GM19467 (cell line): ENCODE measurements around the gene CELF1.

ENCODE experiments used
- ATAC-seq: cut with Tn5 transposase; IDR thresholded peaks from one replicate; pipeline ENCODE4 v1.9.1; 2021; ENCODE audit warnings: mild to moderate bottlenecking, moderate library complexity; ENCODE audit not compliant: unreplicated experiment

The CELF1 gene

GRCh38 chr11:47451990-47452389 is 100.9 kb downstream of the CELF1 start:
- ATAC-seq, result no peak

DNA sequence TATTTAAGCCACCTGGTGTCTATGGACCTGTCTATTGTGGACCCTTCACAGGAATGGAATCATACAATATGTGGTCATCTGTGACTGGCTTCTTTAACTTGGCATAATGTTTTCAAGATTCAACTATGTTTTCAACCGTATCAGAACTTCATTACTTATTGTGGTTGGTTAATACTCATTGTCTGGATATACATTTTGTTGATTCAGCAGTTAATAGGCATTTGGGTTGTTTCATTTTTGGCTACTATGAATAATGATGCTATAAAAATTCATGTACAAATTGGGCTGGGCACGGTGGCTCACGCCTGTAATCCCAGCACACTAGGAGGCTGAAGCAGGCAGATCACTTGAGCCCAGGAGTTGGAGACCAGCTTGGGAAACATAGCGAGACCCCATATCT is 101.5 kb downstream of the CELF1 start:
- no peak for ATAC-seq

GRCh38 chr11:47449541-47449940 is 103.4 kb downstream of the CELF1 start:
- no peak for ATAC-seq

- no peak for ATAC-seq
Measured at GRCh38 chr11:47448566-47449427, 104.1 kb downstream of the CELF1 start, which contains the start of gene RAPSN. Gene RAPSN (minus strand): TSS chr11:47449136. CDS start chr11:47448964, 172 bp downstream.

- ATAC-seq, result no peak
Measured at GRCh38 chr11:47447906-47448305, 105.0 kb downstream of the CELF1 start.

- ATAC-seq, result no peak
Measured at GRCh38 chr11:47446833-47447232, 106.1 kb downstream of the CELF1 start.

GRCh38 chr11:47445840-47446239 is 107.1 kb downstream of the CELF1 start:
- no peak for ATAC-seq

DNA sequence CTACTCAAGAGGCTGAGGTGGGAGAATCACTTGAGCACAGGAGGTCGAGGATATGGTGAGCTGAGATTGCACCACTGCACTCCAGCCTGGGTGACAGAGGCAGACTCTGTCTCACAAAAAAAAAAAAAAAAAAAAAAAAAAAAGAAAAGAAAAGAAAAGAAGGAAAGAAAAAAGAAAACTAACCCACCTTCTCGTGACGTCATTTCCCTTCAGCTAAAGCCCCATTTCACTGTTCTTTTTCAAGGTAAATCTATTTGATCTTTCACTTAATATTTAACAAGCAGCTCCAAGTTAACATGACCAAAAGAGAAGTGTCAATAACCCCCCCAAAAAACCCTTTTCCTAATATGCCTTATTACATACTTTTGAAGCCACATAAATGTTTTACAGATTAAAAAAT is 109.1 kb downstream of the CELF1 start:
- ATAC-seq, result no peak

DNA sequence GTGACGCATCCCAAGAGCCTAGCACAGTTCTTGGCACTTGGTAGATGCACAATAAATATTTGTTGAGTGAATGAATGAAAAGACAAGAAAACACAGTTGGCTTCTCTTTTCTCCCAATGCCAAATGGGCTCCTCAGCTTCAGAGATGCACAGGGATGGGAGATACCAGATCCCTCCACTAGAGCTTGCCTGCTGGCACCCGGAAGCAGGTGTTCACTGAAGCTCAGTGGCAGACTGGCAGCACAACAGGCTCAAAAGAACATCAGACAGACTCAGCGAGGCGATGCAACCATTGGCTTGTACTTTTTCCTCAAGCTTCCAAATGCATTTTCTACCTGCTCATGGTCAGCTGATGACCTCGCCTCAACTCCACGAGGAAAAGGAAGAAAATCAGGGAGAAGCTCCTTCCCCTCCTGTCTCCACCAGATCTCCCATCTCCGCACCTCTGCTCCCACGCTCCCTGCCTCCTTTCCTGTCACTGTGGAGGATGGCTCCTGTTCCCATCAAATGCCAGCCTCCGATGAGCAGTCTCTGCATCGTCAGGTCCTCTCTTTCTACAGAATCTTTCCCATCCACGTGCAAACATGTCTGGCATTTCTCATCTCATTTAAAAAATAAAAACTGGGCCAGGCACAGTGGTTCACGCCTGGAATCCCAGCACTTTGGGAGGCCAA is 109.8 kb downstream of the CELF1 start:
- ATAC-seq, result no peak

DNA sequence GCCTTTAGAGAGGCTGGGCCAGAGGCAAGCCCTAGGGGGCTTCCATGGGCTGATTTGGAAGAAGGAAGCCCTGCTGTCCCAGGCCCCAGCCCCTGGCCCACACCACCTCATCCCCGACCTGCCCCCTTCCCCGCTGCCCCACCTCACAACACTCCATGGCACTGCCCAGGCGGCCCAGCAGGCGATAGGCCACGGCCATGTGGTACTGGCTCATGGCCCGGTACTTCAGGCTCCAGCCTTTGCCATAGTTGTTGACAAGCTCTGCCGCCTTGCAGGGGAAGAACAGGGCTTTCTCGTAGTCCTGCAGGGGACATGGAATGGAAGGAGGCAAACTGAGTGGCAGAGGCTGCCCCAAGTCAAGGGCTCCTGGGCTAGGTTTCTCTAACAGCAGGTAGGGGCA is 110.4 kb downstream of the CELF1 start:
- ATAC-seq, result no peak

GRCh38 chr11:47441421-47441820 is 111.5 kb downstream of the CELF1 start:
- no peak for ATAC-seq

DNA sequence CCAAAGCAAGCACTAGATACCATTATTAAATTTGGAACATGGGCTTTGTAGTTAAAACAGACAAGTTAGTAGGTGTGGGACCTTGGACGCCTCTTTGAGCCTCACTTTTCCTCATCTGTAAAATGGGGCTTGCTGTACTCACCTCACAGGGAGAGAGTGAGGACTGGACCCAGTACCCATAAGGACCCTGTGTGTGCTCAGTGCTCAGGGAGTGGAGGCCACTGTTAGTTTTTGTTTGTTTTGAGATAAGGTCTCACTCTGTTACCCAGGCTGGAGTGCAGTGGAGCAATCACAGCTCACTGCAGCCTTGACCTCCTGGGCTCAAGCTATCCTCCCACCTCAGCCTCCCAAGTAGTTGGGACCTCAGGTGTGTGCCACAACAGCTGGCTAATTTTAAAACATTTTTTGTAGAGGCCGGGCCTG is 112.9 kb downstream of the CELF1 start:
- no peak for ATAC-seq

GRCh38 chr11:47438721-47439120 is 114.2 kb downstream of the CELF1 start:
- no peak for ATAC-seq

DNA sequence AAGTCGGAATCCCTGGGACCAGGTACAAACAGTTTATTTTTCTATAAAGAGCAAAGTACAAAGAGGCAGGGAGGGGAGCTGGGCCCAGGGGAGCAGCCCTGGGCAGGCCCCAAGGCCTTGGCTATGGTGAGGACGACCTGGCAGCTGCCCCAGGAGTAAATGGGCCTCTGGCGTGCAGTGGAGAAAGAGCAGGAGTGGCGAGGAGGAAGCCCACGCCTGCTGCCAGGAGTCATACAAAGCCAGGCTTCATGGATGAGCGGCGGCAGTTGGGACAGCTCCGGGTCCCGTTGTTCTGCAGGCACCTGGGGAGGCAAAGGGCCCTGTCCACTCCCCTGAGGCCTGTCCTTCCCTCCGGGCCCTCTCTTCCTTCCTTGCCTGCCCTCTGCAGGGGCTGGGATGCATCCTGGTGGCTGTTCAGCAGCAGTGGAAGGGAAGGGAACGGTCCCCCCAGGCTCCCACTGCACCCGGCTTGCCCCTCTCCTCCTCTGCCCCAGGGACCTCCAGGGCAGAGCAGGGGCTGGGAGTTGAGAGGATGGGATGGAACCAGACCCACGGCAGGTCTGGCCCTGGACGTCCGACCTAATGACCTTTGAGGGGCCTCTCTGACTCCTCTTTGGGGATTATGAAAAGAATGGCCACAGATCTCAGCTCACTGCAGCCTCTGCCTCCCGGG is 115.0 kb downstream of the CELF1 start:
- no peak for ATAC-seq

DNA sequence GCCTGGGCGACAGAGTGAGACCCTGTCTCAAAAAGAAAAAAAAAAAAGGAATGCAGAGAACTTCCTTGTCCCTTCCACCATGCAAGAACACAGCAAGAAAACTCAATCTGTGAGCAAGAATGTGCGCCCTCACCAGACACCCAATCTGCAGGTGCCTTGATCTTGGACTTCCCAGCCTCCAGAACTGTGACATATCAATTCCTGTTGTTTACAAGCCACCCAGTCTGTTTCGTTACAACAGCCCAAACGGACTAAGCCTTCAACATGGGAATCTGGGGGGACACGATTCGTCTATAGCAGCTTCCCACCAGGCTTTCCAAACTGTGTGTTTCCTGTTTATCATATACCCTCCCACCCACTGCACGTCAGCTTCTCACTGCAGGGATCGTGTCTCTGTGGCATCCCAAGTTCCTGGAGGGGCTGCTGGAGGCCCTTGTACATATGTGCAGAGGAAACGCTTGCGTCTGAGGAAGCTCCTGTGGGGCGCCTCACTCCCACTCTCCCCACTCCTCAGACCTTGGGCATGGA is 115.7 kb downstream of the CELF1 start:
- no peak for ATAC-seq

GRCh38 chr11:47436726-47437125 is 116.2 kb downstream of the CELF1 start:
- ATAC-seq, result no peak

- no peak for ATAC-seq
Measured at GRCh38 chr11:47435687-47436086, 117.2 kb downstream of the CELF1 start.

DNA sequence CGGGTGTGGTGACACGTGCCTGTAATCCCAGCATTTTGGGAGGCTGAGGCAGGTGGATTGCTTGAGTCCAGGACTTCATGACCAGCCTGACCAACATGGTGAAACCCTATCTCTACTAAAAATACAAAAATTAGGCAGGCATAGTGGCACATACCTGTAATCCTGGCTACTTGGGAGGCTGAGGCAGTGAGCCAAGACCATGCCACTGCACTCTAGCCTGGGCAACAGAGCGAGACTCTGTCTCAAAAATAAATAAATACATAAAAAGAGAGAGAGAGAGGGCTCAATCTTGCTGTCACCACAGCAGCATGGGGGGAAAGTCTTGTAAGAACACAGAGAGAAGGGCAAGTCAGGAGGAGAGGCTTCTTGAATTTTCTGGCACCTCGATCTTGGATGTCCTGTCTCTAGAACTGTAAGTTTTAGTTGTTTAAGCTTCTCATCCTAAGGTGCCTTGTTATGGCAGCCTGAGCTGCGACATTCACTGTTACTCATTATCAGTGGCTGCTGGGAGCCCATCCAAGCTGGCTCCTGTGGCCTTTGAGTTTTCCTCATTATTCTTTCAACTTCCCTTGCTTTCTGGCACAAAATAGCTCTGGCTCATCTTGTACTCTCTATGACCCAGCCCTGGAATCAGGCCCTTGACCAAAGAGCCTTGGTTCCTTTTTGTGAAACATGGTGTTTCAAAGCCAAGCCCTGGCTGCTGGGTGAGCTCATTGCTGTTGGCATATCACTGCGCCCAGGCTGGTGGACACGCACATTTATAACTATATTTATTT is 118.7 kb downstream of the CELF1 start:
- ATAC-seq, result no peak

DNA sequence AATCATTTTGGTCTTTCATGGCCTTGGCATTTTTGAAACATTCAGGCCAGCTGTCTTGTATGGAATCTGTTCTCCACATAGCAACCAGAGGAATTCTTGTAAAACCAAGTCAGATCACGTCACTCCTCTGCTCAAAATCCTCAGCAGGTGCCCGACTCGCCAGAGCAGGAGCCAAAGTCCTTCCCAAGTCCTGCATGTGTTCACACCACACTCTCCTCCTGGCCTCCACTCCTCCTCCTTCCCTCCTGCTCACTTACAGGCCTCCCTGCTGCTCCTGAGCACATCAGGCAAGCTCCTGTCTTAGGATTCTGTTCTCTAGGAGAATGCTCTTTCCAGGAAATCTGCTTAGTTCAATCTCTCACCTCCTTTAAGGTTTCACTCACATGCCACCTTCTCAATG is 119.8 kb downstream of the CELF1 start:
- ATAC-seq, result no peak

- no peak for ATAC-seq
Measured at GRCh38 chr11:47431356-47432083, 121.4 kb downstream of the CELF1 start.
